Body of pancreas (tissue), 4 donors: ENCODE data around the gene FBN1. TPM values are rescaled to one million over a fixed set of nuclear protein-coding genes. Genes with fewer than 3 reads are reported as not detected.

Experiments
- ATAC-seq: fragments of 150-250 bp; one replicate; pipeline ENCODE4 v1.9.1; 2016
- DNase-seq, 4 donors: peaks; one replicate each; pipeline ENCODE4 v3.0.0-alpha.2; 2019
- H3K27ac ChIP-seq, 4 donors: fragments of 200-600 bp; sonication (generic); 1 replicate in 3 of 4; 2 replicates in 1 of 4; pipeline versions ENCODE4 v1.5.1 to v1.6.1; 2016 to 2019; ENCODE audit warnings: mild to moderate bottlenecking in 1 of 4, mixed read lengths in 1 of 4, moderate library complexity in 1 of 4
- H3K27me3 ChIP-seq, 2 donors: fragments of 200-600 bp; sonication (generic); one replicate each; pipeline ENCODE4 v1.6.0; 2016; ENCODE audit warnings: mild to moderate bottlenecking in 1 of 2
- H3K36me3 ChIP-seq, 2 donors: fragments of 200-600 bp; sonication (generic); replicated peaks in 1 of 2; 2 replicates each; pipeline ENCODE4 v1.5.1; 2016; ENCODE audit warnings: low read depth in 2 of 2; ENCODE audit not compliant: insufficient read depth in 1 of 2
- H3K4me1 ChIP-seq: fragments of 200-600 bp; sonication (generic); one replicate; pipeline ENCODE4 v1.6.0; 2016
- H3K4me3 ChIP-seq, 2 donors: fragments of 200-600 bp; sonication (generic); 1 replicate in 1 of 2; 2 replicates in 1 of 2; pipeline ENCODE4 v1.5.1; 2016 to 2019
- H3K9me3 ChIP-seq, 3 donors: fragments of 200-600 bp; sonication (generic); 1 replicate in 2 of 3; 2 replicates in 1 of 3; pipeline ENCODE4 v1.5.1; 2016
- CTCF ChIP-seq, 7 experiments: fragments of 450-650 bp in 4 of 7; fragments of 200-600 bp in 3 of 7; sonication (generic) in 3 of 7; IDR thresholded peaks; one replicate each; pipeline ENCODE4 v1.5.1; 2016 to 2019; ENCODE audit warnings: antibody characterized with exemption in 7 of 7
- POLR2A ChIP-seq, 3 donors: fragments of 450-650 bp; IDR thresholded peaks; one replicate each; pipeline ENCODE4 v1.6.1; 2016; ENCODE audit warnings: antibody characterized with exemption in 3 of 3, mild to moderate bottlenecking in 2 of 3
- WGBS, 2 donors: methylation state at CpG; one replicate each; pipeline ENCODE4 v1.1.5; 2017; 5-methylcytosine and 5-hydroxymethylcytosine counted together
- intact Hi-C: fragments of 100-400 bp; cut with DNase I; formaldehyde crosslinking; loops from one replicate; pipeline ENCODE4 v1.15.1; 2023
- total RNA-seq, 2 donors: library from RNA; depleted of rRNA; stranded (reverse); fragments of >200 nt; gene quantifications; one replicate each; pipeline ENCODE4 v1.1.0, GENCODE V29; 2016

The FBN1 gene
- total RNA-seq, 2 donors from 2014 or later: 12.7 to 51.1 TPM

- WGBS, 2 donors: 82 to 86% methylated on average over 3 of the region's 3 CpGs
Observed at GRCh38 chr15:48505067-48505466, 140.4 kb downstream of the FBN1 start.

GRCh38 chr15:48501208-48501607, 144.3 kb downstream of the FBN1 start:
- Histone ChIP-seq H3K4me3 (no peak overlapping the region), H3K9me3 (no peaks in the 10 kb centered on the region), H3K27me3 (no peaks in the 10 kb centered on the region), H3K27ac (no peak overlapping the region), H3K36me3 (no peaks in the 10 kb centered on the region), H3K4me1 (no peaks in the 10 kb centered on the region)
- 64 to 73% methylated on average over 1 of the region's 1 CpG for WGBS, 2 donors
- TF ChIP-seq CTCF (IDR thresholded peaks at IDR 0.05): no peak
- no peak for TF ChIP-seq POLR2A (IDR thresholded peaks at IDR 0.05)
- intact Hi-C loops: no loop called here
- ATAC-seq (no peak), DNase-seq (no peak)

More at GRCh38 chr15:48505067-48505466, 140.4 kb downstream of the FBN1 start:
- peaks cover 3% of the 10 kb centered on the region for H3K4me1 ChIP-seq
- H3K27ac ChIP-seq: no peak overlapping the region
- no peak for ATAC-seq
- TF ChIP-seq POLR2A (IDR thresholded peaks at IDR 0.05) (no peak), CTCF (IDR thresholded peaks at IDR 0.05) (no peak)
- no peak for DNase-seq
- no peaks in the 10 kb centered on the region for H3K27me3 ChIP-seq
- no peaks in the 10 kb centered on the region for H3K36me3 ChIP-seq
- H3K4me3 ChIP-seq: no peak overlapping the region
- no peaks in the 10 kb centered on the region for H3K9me3 ChIP-seq
- intact Hi-C loops: no loop called here

- H3K4me1 ChIP-seq: no peaks in the 10 kb centered on the region
- ATAC-seq: no peak
- H3K4me3 ChIP-seq: no peak overlapping the region
- no peak for TF ChIP-seq CTCF (IDR thresholded peaks at IDR 0.05)
- no peak for TF ChIP-seq POLR2A (IDR thresholded peaks at IDR 0.05)
- 81 to 88% methylated on average over 4 of the region's 4 CpGs for WGBS, 2 donors
- no peaks in the 10 kb centered on the region for H3K36me3 ChIP-seq
- no peaks in the 10 kb centered on the region for H3K9me3 ChIP-seq
- no peak for DNase-seq
- H3K27me3 ChIP-seq: no peaks in the 10 kb centered on the region
- intact Hi-C loops: no loop called here
- no peak overlapping the region for H3K27ac ChIP-seq
Observed at GRCh38 chr15:48500595-48500994, 144.9 kb downstream of the FBN1 start.

- ATAC-seq: no peak
- no peak for DNase-seq
- Histone ChIP-seq H3K27ac (no peak overlapping the region), H3K9me3 (no peaks in the 10 kb centered on the region), H3K4me1 (no peaks in the 10 kb centered on the region), H3K27me3 (no peaks in the 10 kb centered on the region), H3K4me3 (no peak overlapping the region), H3K36me3 (no peaks in the 10 kb centered on the region)
- TF ChIP-seq POLR2A (IDR thresholded peaks at IDR 0.05) (no peak), CTCF (IDR thresholded peaks at IDR 0.05) (no peak)
- intact Hi-C loops: no loop called here
Observed at GRCh38 chr15:48499978-48500377, 145.5 kb downstream of the FBN1 start.

GRCh38 chr15:48498828-48499227, 146.7 kb downstream of the FBN1 start:
- no peak overlapping the region for H3K4me3 ChIP-seq
- H3K27me3 ChIP-seq: no peaks in the 10 kb centered on the region
- no peaks in the 10 kb centered on the region for H3K36me3 ChIP-seq
- WGBS, 2 donors: 72 to 85% methylated on average over 3 of the region's 3 CpGs
- DNase-seq (no peak), ATAC-seq (no peak)
- intact Hi-C loops: no loop called here
- H3K9me3 ChIP-seq: no peaks in the 10 kb centered on the region
- H3K4me1 ChIP-seq: no peaks in the 10 kb centered on the region
- TF ChIP-seq CTCF (IDR thresholded peaks at IDR 0.05): no peak
- no peak for TF ChIP-seq POLR2A (IDR thresholded peaks at IDR 0.05)
- no peak overlapping the region for H3K27ac ChIP-seq
